Activated CD8-positive, alpha-beta T cell treated with anti-CD3 and anti-CD28 coated beads for 36 hours (primary cell): Measurements from ENCODE around the gene SRC. TPM values are rescaled to one million over a fixed set of nuclear protein-coding genes. Genes with fewer than 3 reads are reported as not detected.

Experiments used
- ATAC-seq: fragments of 200-7000 bp; cut with Tn5 transposase; one replicate; pipeline ENCODE4 v1.10.0; 2021; ENCODE audit warnings: mild to moderate bottlenecking, moderate library complexity
- CTCF ChIA-PET: fragments of 350-600 bp; sonication (Branson Sonifier 250); formaldehyde crosslinking; loops from one replicate; lab custom pipeline; 2021; ENCODE audit warnings: antibody characterized with exemption; lab: Charles Lee
- POLR2A ChIA-PET: fragments of 350-600 bp; sonication (Branson Sonifier 250); formaldehyde crosslinking; loops from one replicate; lab custom pipeline; 2021; ENCODE audit warnings: antibody characterized with exemption; lab: Charles Lee
- DNase-seq: peaks from one replicate; pipeline ENCODE4 v3.0.0-alpha.2; 2020
- H3K27ac Mint-ChIP-seq: one replicate; pipeline ENCODE4 v1.8.0; 2021; ENCODE audit warnings: mild to moderate bottlenecking, mixed read lengths
- H3K27me3 Mint-ChIP-seq: one replicate; pipeline ENCODE4 v1.8.0; 2021; ENCODE audit warnings: mixed read lengths
- H3K36me3 Mint-ChIP-seq: one replicate; pipeline ENCODE4 v1.8.0; 2021; ENCODE audit warnings: low read depth, mixed read lengths
- H3K4me1 Mint-ChIP-seq: one replicate; pipeline ENCODE4 v1.8.0; 2021; ENCODE audit warnings: low read depth, mixed read lengths
- H3K4me3 Mint-ChIP-seq: one replicate; pipeline ENCODE4 v1.8.0; 2021; ENCODE audit warnings: mild to moderate bottlenecking, moderate library complexity, mixed read lengths
- H3K9me3 Mint-ChIP-seq: one replicate; pipeline ENCODE4 v1.8.0; 2021; ENCODE audit warnings: mixed read lengths
- intact Hi-C: fragments of 100-400 bp; cut with micrococcal nuclease; formaldehyde crosslinking; loops from one replicate; pipeline ENCODE4 v1.10.0; 2022
- total RNA-seq, 2 experiments: library from RNA; stranded (reverse); gene quantifications; one replicate each; pipeline ENCODE4 v1.2.3, GENCODE V29; 2021
- TF ChIP-seq, protein P1 (sequence below): fragments of 200-600 bp; IDR thresholded peaks from one replicate; pipeline ENCODE4 v1.8.0; 2022; ENCODE audit warnings: antibody characterized with exemption, mild to moderate bottlenecking

The SRC gene
- total RNA-seq, 2 experiments from 2014 or later = 0.88 to 2.4 TPM

GRCh38 chr20:37305079-37305478, 40.9 kb upstream of the SRC start:
- H3K27ac Mint-ChIP-seq = no peak overlapping the region
- intact Hi-C loops = no loop called here
- peaks cover 19% of the 10 kb centered on the region for H3K36me3 Mint-ChIP-seq
- peaks cover 6% of the 10 kb centered on the region for H3K4me1 Mint-ChIP-seq
- no peak for ATAC-seq
- ChIA-PET CTCF (no interaction called here), POLR2A (no interaction called here)
- TF ChIP-seq, protein P1, sequence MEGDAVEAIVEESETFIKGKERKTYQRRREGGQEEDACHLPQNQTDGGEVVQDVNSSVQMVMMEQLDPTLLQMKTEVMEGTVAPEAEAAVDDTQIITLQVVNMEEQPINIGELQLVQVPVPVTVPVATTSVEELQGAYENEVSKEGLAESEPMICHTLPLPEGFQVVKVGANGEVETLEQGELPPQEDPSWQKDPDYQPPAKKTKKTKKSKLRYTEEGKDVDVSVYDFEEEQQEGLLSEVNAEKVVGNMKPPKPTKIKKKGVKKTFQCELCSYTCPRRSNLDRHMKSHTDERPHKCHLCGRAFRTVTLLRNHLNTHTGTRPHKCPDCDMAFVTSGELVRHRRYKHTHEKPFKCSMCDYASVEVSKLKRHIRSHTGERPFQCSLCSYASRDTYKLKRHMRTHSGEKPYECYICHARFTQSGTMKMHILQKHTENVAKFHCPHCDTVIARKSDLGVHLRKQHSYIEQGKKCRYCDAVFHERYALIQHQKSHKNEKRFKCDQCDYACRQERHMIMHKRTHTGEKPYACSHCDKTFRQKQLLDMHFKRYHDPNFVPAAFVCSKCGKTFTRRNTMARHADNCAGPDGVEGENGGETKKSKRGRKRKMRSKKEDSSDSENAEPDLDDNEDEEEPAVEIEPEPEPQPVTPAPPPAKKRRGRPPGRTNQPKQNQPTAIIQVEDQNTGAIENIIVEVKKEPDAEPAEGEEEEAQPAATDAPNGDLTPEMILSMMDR = no peak
- H3K27me3 Mint-ChIP-seq = no peaks in the 10 kb centered on the region
- H3K4me3 Mint-ChIP-seq = no peak overlapping the region
- no peaks in the 10 kb centered on the region for H3K9me3 Mint-ChIP-seq
- DNase-seq = no peak

DNA sequence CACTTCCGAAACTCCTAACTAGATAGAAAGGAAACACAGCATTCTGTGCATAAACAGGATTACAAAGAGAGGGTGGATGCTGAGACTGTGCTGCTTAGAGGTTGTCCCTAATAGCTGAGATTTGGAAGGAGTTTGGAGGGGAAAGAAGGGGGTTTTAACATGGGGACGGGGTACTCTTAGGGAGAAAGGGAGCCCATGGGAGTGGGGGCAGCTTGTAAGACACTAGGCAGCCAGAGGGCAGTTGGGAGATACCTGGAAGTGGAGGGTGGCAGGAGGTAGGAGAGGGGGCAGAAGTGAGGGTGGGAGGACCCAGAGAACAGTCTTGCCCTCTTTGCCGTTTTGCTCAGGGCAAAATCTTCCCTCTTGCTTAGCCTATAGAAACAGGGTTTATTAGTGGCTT, 40.1 kb upstream of the SRC start:
- no peak for DNase-seq
- Mint-ChIP-seq H3K27me3 (no peaks in the 10 kb centered on the region), H3K4me3 (no peak overlapping the region), H3K27ac (no peak overlapping the region), H3K9me3 (no peaks in the 10 kb centered on the region), H3K36me3 (peaks cover 13% of the 10 kb centered on the region), H3K4me1 (peaks cover 6% of the 10 kb centered on the region)
- POLR2A ChIA-PET = no interaction called here
- TF ChIP-seq, protein P1 = no peak
- intact Hi-C loops = no loop called here
- ATAC-seq = no peak
- CTCF ChIA-PET = no interaction called here

DNA sequence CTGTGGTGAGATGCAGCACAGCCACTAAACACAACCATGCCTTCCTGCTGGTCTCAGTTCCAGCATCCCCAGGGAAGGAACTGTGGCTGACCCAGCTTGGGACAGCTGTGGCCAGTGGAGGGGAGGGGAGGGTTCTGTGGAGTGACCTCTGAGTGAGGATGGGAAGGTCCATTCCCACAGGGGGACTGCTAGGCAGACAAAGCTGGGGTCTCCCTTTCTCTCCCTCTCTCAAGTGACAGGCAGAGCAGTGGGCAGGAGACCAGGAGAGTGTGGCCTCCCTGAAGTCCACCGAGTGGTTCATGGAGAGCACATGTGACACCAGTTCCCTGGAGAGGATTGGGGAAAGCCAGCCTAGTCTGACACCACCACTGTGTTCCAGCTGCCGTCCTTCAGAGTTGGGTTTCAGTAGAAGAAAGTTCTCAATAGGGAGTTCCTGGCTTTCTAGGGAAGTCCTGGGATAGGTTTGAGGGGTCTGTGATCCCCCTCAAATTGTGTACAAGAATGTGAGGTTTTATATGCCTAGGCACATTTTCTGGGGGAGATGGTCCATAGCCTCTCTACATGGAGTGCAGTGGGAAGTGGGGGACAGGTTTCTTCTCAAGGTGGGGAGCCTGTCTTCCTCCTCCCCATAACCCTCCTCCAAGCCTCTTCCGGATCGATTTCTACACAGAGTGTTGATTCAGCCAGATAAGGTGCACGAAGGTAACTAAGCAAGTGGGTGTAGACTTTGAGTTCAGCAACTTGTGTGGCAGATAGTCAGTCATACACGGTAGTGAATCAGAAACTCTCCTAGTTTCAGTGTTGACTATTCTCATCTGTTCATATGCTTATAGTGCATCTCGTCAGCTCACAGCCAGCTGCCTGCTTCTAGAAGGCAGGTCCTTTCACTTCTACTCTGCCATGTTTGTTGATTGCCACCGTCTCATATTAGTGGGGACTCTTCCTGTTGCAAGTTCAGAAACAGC, 37.6 kb upstream of the SRC start:
- Mint-ChIP-seq H3K4me3 (no peak overlapping the region), H3K27ac (no peak overlapping the region), H3K27me3 (no peaks in the 10 kb centered on the region), H3K4me1 (peaks cover 8% of the 10 kb centered on the region), H3K36me3 (peaks cover 10% of the 10 kb centered on the region), H3K9me3 (no peaks in the 10 kb centered on the region)
- DNase-seq (no peak), ATAC-seq (no peak)
- ChIA-PET CTCF (interaction anchor here (0.7 kb wide), 1 partner anchor 38 kb away, joined by 3 read pairs; no protein-coding TSS in a partner anchor), POLR2A (no interaction called here)
- intact Hi-C loops = no loop called here
- TF ChIP-seq, protein P1 = no peak

GRCh38 chr20:37309290-37309689, 36.6 kb upstream of the SRC start:
- Mint-ChIP-seq H3K27me3 (no peaks in the 10 kb centered on the region), H3K4me3 (no peak overlapping the region), H3K4me1 (peaks cover 13% of the 10 kb centered on the region), H3K27ac (no peak overlapping the region), H3K9me3 (no peaks in the 10 kb centered on the region), H3K36me3 (peaks cover 10% of the 10 kb centered on the region)
- CTCF ChIA-PET = interaction anchor here (0.7 kb wide), 1 partner anchor 39 kb away, joined by 3 read pairs; no protein-coding TSS in a partner anchor
- DNase-seq (no peak), ATAC-seq (no peak)
- intact Hi-C loops = no loop called here
- POLR2A ChIA-PET = no interaction called here
- TF ChIP-seq, protein P1 = no peak

DNA sequence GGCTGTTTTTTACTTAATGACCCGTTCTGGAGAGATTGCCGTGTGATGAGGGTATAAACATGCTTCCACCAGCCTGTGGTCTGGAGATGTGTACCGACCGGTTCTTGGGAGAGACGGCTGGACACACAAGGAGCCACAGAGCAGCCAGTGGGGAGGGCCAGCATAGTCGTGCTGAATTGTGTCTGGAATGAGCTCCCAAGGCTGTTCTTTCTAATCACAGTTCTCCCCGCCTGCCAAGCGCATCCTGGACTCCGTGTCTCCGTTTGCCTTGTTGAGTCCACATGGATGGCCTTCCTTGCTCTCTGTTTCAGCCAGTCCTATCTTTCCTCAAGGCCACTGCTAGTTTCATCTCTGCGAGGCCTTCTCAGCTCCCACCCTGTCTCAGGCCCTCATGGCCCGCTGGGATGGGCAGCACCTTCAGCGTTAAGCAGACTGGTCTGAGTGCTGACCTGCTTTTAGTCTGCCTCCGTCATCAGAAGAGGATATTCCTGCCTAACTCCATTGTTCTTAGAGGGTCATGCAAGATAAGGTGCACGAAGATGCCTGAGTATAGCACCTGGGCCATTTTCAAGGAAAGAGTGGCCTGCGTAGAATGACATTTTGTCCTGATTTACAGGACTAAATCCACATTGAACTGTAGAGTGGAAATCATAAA, 35.9 kb upstream of the SRC start:
- Mint-ChIP-seq H3K9me3 (no peaks in the 10 kb centered on the region), H3K4me3 (no peak overlapping the region), H3K4me1 (peaks cover 15% of the 10 kb centered on the region), H3K27me3 (no peaks in the 10 kb centered on the region), H3K27ac (no peak overlapping the region), H3K36me3 (peaks cover 10% of the 10 kb centered on the region)
- no peak for DNase-seq
- intact Hi-C loops = no loop called here
- no peak for ATAC-seq
- TF ChIP-seq, protein P1 = no peak
- POLR2A ChIA-PET = no interaction called here
- CTCF ChIA-PET = no interaction called here
